ENCODE results near the gene LIMS2. TPM values are rescaled to one million over a fixed set of nuclear protein-coding genes. Genes with fewer than 3 reads are reported as not detected.

LIMS2 gene
- total and polyA plus RNA-seq, 2 donors (not counting 3 experiments of a cell fraction or from before 2014, with no cell fraction given), result 48.3 to 55.6 TPM

DNA sequence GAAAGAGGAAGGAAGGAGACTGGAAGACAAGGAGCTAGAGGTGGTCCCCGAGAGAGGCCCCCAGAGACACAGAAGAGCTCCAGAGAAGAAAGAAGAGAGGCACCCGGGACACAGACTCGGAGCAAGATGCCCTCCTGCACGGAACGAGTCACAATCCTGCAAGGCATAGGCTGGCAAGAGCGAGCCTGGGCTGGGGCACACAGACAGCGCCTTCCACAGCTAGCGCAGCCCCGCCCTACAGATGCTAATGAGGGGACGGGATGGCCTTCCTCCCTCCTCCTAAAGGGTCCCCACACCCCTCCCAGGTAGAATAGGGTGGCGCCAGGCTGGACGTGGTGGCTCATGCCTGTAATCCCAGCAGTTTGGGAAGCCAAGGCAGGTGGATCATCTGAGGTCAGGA lies 49.2 kb downstream of the LIMS2 start:
- DNase-seq (ENCODE audit: low read depth, low spot score), result no peak
- Histone ChIP-seq H4K20me1 (replicated peaks; ENCODE audit: control insufficient read depth, extremely low read depth, insufficient read depth, low read length) (no peaks in the 10 kb centered on the region), H3K27me3 (ENCODE audit: control insufficient read depth in 2 of 2, insufficient read depth in 2 of 2, low read length in 2 of 2) (no peaks in the 10 kb centered on the region), H3K4me3 (replicated peaks in 1 of 3; ENCODE audit: insufficient read depth in 1 of 3, low read depth in 1 of 3, low read length in 3 of 3) (no peak overlapping the region), H3K9ac (replicated peaks; ENCODE audit: extremely low read depth, insufficient read depth, low read length) (no peak overlapping the region), H3K27ac (ENCODE audit: insufficient read depth, low read depth, low read length) (no peak overlapping the region), H3K9me3 (replicated peaks; ENCODE audit: control insufficient read depth, insufficient read depth, low read length) (no peaks in the 10 kb centered on the region), H3K9me1 (replicated peaks; ENCODE audit: control insufficient read depth, extremely low read depth, insufficient read depth, low read length) (no peaks in the 10 kb centered on the region), H3K36me3 (ENCODE audit: control insufficient read depth in 2 of 2, extremely low read depth in 1 of 2, insufficient read depth in 2 of 2, low read length in 2 of 2) (no peaks in the 10 kb centered on the region), H3K79me2 (ENCODE audit: control insufficient read depth, insufficient read depth, low read length) (no peaks in the 10 kb centered on the region), H2AFZ (ENCODE audit: low read depth, low read length) (no peak overlapping the region), H3K4me2 (ENCODE audit: insufficient read depth, low read length) (no peak overlapping the region), H3K4me1 (ENCODE audit: control insufficient read depth, extremely low read depth, insufficient read depth, low read length) (no peaks in the 10 kb centered on the region)
- CTCF ChIA-PET, result interaction anchor here (2.0 to 2.5 kb wide), 2 partner anchors 35 to 70 kb away, joined by 8 to 12 read pairs; no protein-coding TSS in a partner anchor
- no peak for FAIRE-seq
- intact Hi-C loops (cut with micrococcal nuclease), result no loop called here
- POLR2A ChIA-PET, result no interaction called here
- dilution Hi-C loops (cut with MboI; ENCODE audit: extremely low pct_ligation_motif_present, low sequenced_read_pairs), result no loop called here
- TF ChIP-seq POLR2AphosphoS5 (IDR thresholded peaks at IDR 0.05; ENCODE audit: insufficient read depth, low read depth, low read length), result no peak
- no peak for TF ChIP-seq POLR2A (IDR thresholded peaks at IDR 0.05; ENCODE audit: low read depth, low read length)
- no peak for TF ChIP-seq EZH2 (IDR thresholded peaks at IDR 0.05; ENCODE audit: borderline replicate concordance, low read depth, low read length, severe bottlenecking)
- no TSS peak for BruUV-seq (replicated peaks)

DNA sequence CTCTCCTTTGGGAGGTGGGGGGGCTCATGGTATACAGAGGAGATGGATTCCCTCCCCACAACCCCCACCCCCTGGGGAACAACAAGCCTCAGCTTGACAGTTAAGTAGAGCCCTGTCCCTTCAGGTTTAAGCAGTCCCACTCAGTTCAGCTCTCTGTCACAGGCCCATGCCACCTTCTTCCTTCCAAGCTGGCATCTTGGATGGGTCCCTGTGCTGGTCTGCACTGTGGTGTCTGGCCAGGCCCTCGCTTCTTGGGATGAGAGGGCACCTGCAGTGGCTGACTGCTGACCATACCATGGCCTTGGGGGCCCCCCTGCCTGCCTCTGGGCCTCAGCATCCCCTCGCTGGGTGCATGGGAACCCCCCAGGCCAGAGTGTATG lies 49.8 kb downstream of the LIMS2 start:
- Histone ChIP-seq H3K79me2 (ENCODE audit: control insufficient read depth, insufficient read depth, low read length) (no peaks in the 10 kb centered on the region), H3K9me1 (replicated peaks; ENCODE audit: control insufficient read depth, extremely low read depth, insufficient read depth, low read length) (no peaks in the 10 kb centered on the region), H4K20me1 (replicated peaks; ENCODE audit: control insufficient read depth, extremely low read depth, insufficient read depth, low read length) (no peaks in the 10 kb centered on the region), H3K36me3 (ENCODE audit: control insufficient read depth in 2 of 2, extremely low read depth in 1 of 2, insufficient read depth in 2 of 2, low read length in 2 of 2) (no peaks in the 10 kb centered on the region), H3K27me3 (ENCODE audit: control insufficient read depth in 2 of 2, insufficient read depth in 2 of 2, low read length in 2 of 2) (no peaks in the 10 kb centered on the region), H3K27ac (ENCODE audit: insufficient read depth, low read depth, low read length) (no peak overlapping the region), H3K4me1 (ENCODE audit: control insufficient read depth, extremely low read depth, insufficient read depth, low read length) (no peaks in the 10 kb centered on the region), H2AFZ (ENCODE audit: low read depth, low read length) (no peak overlapping the region), H3K9me3 (replicated peaks; ENCODE audit: control insufficient read depth, insufficient read depth, low read length) (no peaks in the 10 kb centered on the region), H3K9ac (replicated peaks; ENCODE audit: extremely low read depth, insufficient read depth, low read length) (no peak overlapping the region), H3K4me3 (replicated peaks in 1 of 3; ENCODE audit: insufficient read depth in 1 of 3, low read depth in 1 of 3, low read length in 3 of 3) (no peak overlapping the region), H3K4me2 (ENCODE audit: insufficient read depth, low read length) (no peak overlapping the region)
- no peak for TF ChIP-seq JUN (IDR thresholded peaks at IDR 0.05; ENCODE audit: borderline replicate concordance, insufficient read depth, insufficient read length, low read depth)
- no peak for TF ChIP-seq FOS (IDR thresholded peaks at IDR 0.05; ENCODE audit: borderline replicate concordance, insufficient read depth, low read length)
- FAIRE-seq (no peak), DNase-seq (ENCODE audit: low read depth, low spot score) (no peak)
- dilution Hi-C loops (cut with MboI; ENCODE audit: extremely low pct_ligation_motif_present, low sequenced_read_pairs) (no loop called here), intact Hi-C loops (cut with micrococcal nuclease) (no loop called here)
- BruUV-seq (replicated peaks), result no TSS peak
- POLR2A ChIA-PET, result no interaction called here
- CTCF ChIA-PET, result interaction anchor here (1.3 to 2.5 kb wide), 3 partner anchors 24 to 70 kb away, joined by 5 to 12 read pairs (median 8); no protein-coding TSS in a partner anchor
